ENCODE data around the gene DDX39A. TPM values are rescaled to one million over a fixed set of nuclear protein-coding genes. Genes with fewer than 3 reads are reported as not detected.
"Not testable (repeated sequence)": the region's sequence is repeated elsewhere in the genome, so short reads cannot be mapped to it uniquely, and the experiment has no call there.

Gene DDX39A
- total RNA-seq, 2 donors from 2014 or later = 225 to 236 TPM

DNA sequence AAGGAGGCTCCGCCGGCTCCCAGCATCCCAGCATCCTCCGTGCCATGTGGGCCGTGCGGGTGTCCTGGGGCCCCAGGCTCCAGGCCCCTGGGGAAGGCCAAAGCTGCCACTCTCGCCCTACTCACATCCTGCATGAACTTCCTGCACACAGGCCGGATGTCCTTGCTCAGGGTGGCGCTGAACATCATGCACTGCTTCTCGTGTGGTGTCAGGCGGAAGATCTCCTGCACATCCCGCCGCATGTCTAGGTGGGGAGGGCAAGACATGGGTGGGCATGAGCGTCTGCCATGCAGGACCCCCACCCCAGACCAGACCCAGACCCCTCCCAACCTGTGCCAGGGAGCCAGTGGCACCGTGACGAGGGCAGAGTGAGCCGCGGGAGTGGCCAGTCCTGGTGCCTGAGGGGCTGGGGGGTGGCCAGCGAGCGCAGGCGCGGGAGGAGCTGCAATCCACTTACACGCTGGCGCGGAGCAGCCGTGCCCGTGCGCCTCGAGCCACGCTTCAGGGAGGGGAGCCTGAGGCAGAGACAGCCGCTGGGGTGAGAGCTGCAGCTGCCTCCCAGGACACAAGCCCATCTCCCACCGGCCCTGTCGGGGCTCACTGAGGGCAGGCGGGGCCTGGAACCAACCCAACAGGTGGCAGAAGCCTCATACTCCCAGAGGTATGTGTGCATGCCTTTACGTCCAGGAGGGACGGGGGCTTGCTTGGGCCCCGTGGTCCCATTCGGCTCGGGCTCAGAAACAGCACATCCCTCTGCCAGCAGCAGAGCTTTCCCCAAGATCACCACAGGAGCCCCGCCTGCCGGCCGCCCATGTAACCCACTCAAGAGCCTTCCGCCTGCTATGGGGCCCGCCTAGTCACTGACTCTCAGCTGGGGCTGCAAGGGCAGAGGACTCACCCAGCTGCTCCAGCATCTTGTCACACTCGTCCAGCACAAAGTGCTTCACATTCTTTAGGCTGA lies 8.8 kb downstream of the DDX39A start:
- H3K27ac Mint-ChIP-seq = peak overlapping the region; percentile 88
- peaks cover 49% of the 10 kb centered on the region for H3K4me1 Mint-ChIP-seq (ENCODE audit: low read depth)
- ATAC-seq (replicated peaks in 1 of 2) (peak in 1 of 2 donors; percentile 14), DNase-seq (peak in 1 of 2 donors; percentile 46)
- H3K9me3 Mint-ChIP-seq = no peaks in the 10 kb centered on the region
- peak overlapping the region in 1 of 2 donors; percentile 22 for H3K4me3 Mint-ChIP-seq
- peaks cover 18 to 51% of the 10 kb centered on the region in 2 donors for H3K36me3 Mint-ChIP-seq (ENCODE audit: insufficient read depth in 2 of 2)
- no peaks in the 10 kb centered on the region for H3K27me3 Mint-ChIP-seq (ENCODE audit: low read depth)

DNA sequence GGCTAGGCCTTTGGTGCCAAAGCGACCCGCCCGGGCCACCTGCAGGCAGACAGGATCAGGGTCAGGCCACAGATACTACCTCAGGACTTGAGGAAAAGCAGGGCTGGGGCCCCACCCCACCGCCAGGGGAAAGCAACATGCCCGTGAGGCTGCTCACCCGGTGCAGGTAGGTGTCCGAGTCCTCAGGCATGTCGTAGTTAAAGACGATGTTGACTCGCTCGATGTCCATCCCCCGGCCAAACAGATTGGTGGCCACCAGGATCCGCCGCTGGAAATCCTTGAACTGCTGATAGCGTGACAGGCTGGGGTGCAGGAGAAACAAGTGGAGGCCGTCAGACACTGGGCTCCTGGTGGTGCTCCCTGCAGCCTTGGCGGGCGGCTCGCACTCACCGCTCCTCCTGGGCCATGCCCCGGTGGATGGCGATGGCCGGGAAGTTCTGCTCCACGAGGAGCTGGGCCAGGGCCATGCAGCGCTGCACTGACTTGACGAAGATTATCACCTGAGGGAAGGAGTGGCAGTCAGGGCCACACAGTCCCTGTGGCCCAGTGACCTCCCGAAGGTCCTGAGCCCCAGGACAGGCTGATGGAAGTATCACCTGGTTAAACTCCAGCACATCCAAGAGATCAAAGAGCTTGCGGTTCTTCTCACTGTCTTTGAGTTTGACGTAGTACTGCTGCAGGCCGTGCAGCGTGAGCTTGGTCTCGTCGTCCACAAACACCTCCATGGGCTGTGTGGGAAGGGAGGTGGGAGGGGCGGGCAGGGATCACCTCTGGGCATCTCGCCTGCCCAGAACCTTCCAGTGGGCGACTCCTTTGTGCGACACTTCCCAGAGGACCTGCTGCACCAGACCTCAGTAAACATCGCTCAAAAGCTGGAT lies 9.8 kb downstream of the DDX39A start:
- ATAC-seq (replicated peaks in 1 of 2) = no peak
- Mint-ChIP-seq H3K4me3 (no peak overlapping the region), H3K27me3 (ENCODE audit: low read depth) (no peaks in the 10 kb centered on the region), H3K9me3 (no peaks in the 10 kb centered on the region), H3K4me1 (ENCODE audit: low read depth) (peaks cover 42% of the 10 kb centered on the region), H3K27ac (peak overlapping the region; percentile 88), H3K36me3 (ENCODE audit: insufficient read depth in 2 of 2) (peaks cover 15 to 52% of the 10 kb centered on the region in 2 donors)
- no peak for DNase-seq

DNA sequence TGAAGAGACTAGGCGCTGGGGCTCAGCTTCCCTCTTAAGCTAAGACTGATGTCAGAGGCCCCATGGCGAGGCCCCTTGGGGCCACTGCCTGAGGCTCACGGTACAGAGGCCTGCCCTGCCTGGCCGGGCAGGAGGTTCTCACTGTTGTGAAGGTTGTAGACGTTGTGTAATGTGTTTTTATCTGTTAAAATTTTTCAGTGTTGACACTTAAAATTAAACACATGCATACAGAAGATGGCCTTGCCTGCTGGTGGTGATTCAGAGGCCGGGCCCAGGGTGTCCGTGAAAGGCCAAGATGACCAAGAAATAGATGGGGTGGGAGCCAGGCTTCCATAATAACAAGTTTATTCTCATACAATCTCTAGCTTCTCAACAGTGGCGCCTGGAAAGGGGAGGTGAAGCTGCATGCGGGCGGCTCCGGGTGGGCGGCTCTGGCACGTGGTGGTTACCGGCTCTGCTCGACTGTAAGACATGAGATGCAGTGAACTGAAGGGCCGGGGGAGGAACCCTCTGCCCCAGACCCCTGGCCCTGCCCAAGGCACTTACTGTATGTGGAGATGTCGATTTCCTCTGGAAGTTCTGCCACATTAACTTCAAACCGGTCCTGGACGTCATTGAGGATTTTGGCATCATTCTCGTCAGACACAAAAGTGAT lies 10.5 kb downstream of the DDX39A start:
- Mint-ChIP-seq H3K4me1 (ENCODE audit: low read depth) (peaks cover 38% of the 10 kb centered on the region), H3K4me3 (no peak overlapping the region), H3K27me3 (ENCODE audit: low read depth) (no peaks in the 10 kb centered on the region), H3K9me3 (no peaks in the 10 kb centered on the region), H3K36me3 (ENCODE audit: insufficient read depth in 2 of 2) (peaks cover 18 to 55% of the 10 kb centered on the region in 2 donors), H3K27ac (peak overlapping the region; percentile 77)
- DNase-seq (no peak), ATAC-seq (replicated peaks in 1 of 2) (no peak)

DNA sequence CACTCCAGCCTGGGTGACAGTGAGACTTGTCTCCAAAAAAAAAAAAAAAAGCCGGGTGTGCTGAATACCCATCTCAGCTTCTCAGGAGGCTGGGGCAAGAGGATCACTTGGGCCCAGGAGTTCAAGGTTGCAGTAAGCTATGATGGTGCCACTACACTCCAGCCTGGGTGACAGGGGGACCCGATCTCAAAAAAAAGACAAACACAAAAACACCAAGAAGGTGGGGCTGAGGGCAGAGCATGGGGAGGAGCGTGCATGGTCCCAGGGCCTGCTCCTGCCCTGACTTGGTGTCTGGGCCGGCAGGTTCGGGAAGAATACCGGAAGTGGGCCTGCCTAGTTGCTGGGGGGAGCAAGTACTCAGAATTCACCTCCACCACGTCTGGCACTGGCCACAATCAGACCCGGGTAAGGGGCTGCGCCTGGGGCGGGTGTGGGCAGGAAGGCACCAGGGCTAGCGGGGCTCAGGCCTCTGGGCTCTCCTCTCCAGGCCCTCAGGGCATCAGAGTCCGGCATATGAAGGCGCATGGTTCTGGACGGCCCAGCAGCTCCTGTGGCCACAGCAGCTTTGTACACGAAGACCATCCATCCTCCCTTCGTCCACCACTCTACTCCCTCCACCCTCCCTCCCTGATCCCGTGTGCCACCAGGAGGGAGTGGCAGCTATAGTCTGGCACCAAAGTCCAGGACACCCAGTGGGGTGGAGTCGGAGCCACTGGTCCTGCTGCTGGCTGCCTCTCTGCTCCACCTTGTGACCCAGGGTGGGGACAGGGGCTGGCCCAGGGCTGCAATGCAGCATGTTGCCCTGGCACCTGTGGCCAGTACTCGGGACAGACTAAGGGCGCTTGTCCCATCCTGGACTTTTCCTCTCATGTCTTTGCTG lies 11.3 kb downstream of the DDX39A start:
- Mint-ChIP-seq H3K9me3 (no peaks in the 10 kb centered on the region), H3K27me3 (ENCODE audit: low read depth) (no peaks in the 10 kb centered on the region), H3K27ac (peak overlapping the region; percentile 81), H3K36me3 (ENCODE audit: insufficient read depth in 2 of 2) (peaks cover 17 to 49% of the 10 kb centered on the region in 2 donors), H3K4me3 (no peak overlapping the region), H3K4me1 (ENCODE audit: low read depth) (peaks cover 31% of the 10 kb centered on the region)
- no peak for DNase-seq
- ATAC-seq (replicated peaks in 1 of 2) = no peak

DNA sequence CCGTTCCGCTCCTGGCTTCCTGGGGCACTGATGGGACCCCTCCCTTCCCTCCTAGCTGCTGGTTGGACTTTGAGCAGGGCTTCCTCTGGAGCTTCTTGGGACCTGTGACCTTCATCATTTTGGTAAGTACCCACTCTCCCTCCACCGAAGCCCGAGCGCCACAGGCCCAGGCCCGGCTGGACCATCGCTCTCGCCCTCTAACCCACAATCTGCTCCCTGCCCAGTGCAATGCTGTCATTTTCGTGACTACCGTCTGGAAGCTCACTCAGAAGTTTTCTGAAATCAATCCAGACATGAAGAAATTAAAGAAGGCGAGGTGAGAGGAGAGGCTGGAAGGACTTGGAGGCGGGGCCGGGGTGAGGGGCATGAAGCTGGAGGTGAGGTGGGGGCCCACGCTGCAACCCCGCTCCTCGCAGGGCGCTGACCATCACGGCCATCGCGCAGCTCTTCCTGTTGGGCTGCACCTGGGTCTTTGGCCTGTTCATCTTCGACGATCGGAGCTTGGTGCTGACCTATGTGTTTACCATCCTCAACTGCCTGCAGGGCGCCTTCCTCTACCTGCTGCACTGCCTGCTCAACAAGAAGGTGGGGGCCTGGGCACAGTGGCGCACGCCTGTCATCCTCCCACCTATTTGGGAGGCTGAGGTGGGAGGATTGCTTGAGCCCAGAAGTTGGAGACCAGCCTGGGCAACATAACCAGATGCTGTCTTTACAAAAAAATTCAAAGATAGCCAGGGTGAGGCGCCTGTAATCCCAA lies 12.3 kb downstream of the DDX39A start:
- H3K9me3 Mint-ChIP-seq = no peaks in the 10 kb centered on the region
- H3K4me1 Mint-ChIP-seq (ENCODE audit: low read depth) = peaks cover 29% of the 10 kb centered on the region
- DNase-seq (no peak), ATAC-seq (replicated peaks in 1 of 2) (no peak)
- H3K27ac Mint-ChIP-seq = peak overlapping the region; percentile 83
- H3K36me3 Mint-ChIP-seq (ENCODE audit: insufficient read depth in 2 of 2) = peaks cover 21 to 49% of the 10 kb centered on the region in 2 donors
- H3K27me3 Mint-ChIP-seq (ENCODE audit: low read depth) = no peaks in the 10 kb centered on the region
- H3K4me3 Mint-ChIP-seq = peak overlapping the region in 1 of 2 donors; percentile 40

DNA sequence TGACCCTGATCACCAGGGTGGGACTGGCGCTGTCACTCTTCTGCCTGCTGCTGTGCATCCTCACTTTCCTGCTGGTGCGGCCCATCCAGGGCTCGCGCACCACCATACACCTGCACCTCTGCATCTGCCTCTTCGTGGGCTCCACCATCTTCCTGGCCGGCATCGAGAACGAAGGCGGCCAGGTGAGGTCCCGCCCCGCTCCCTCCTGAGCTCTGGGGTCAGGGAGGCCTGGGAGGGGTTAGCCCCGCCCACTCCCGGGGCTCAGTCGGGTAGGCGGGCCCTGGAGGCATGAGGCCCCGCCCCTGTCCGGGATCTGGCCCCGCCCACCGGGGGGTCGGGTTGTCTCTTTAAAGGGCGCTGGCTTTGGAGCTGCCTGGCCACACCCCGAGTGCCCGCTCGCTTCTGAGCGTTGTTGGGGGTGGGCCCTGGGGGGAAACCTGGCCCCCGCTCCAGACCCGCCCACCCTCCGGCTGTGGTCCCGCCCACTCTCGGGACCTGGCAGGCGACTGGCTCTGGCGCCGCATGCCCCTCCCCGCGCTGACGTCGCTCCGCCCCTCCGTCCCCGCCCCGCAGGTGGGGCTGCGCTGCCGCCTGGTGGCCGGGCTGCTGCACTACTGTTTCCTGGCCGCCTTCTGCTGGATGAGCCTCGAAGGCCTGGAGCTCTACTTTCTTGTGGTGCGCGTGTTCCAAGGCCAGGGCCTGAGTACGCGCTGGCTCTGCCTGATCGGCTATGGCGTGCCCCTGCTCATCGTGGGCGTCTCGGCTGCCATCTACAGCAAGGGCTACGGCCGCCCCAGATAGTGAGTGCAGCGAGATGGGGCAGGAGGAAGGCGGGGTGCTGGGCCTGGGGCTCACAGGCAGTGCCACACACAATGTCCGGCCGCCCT lies 13.1 kb downstream of the DDX39A start:
- ATAC-seq (replicated peaks in 1 of 2) (peak; percentile 71 to 73), DNase-seq (peak; percentile 95 to 97)
- peaks cover 24 to 49% of the 10 kb centered on the region in 2 donors for H3K36me3 Mint-ChIP-seq (ENCODE audit: insufficient read depth in 2 of 2)
- H3K9me3 Mint-ChIP-seq = no peaks in the 10 kb centered on the region
- no peaks in the 10 kb centered on the region for H3K27me3 Mint-ChIP-seq (ENCODE audit: low read depth)
- peaks cover 32% of the 10 kb centered on the region for H3K4me1 Mint-ChIP-seq (ENCODE audit: low read depth)
- peak overlapping the region; percentile 84 for H3K27ac Mint-ChIP-seq
- H3K4me3 Mint-ChIP-seq = no peak overlapping the region

DNA sequence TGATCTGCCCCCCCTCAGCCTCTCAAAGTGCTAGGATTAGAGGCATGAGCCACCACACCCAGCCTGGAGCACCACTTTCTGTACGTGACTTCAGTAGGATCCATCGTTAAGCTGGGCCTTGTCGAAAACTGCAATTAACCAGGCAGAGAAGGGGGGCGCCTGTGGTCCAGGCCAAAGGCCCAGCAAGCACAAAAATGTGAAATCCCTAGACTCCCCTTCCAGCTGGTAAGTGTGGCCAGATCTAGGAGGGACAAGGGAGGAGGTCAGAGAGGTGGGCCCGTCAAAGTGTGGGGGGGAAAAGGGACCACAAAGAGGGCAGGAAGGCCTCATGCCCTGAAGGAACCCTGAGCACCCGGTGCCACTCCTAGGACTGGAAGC lies 13.8 kb downstream of the DDX39A start:
- Mint-ChIP-seq H3K4me3 (no peak overlapping the region), H3K27ac (peak overlapping the region; percentile 69)
- no peak for DNase-seq

DNA sequence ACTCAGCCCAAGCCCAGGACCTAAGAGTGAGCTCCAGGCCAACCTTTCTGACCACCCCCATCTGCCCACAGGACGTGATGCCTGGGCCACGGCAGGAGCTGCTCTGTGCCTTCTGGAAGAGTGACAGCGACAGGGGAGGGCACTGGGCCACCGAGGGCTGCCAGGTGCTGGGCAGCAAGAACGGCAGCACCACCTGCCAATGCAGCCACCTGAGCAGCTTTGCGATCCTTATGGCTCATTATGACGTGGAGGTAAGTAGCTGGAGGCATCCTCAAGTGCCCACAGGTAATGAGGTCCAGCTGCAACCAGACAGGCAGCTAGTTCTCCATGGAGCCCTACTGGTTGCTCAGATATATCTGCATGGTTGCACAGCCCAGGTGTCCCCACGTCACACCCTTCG lies 14.8 kb downstream of the DDX39A start:
- peaks cover 22 to 52% of the 10 kb centered on the region in 2 donors for H3K36me3 Mint-ChIP-seq (ENCODE audit: insufficient read depth in 2 of 2)
- H3K27me3 Mint-ChIP-seq (ENCODE audit: low read depth) = no peaks in the 10 kb centered on the region
- H3K4me1 Mint-ChIP-seq (ENCODE audit: low read depth) = peaks cover 29% of the 10 kb centered on the region
- H3K9me3 Mint-ChIP-seq = no peaks in the 10 kb centered on the region
- H3K27ac Mint-ChIP-seq = peak overlapping the region; percentile 69
- DNase-seq (no peak), ATAC-seq (replicated peaks in 1 of 2) (no peak)
- no peak overlapping the region for H3K4me3 Mint-ChIP-seq

More for the DNA sequence above, 13.8 kb downstream of the DDX39A start:
- H3K36me3 Mint-ChIP-seq (ENCODE audit: insufficient read depth in 2 of 2) = peaks cover 23 to 50% of the 10 kb centered on the region in 2 donors
- peaks cover 33% of the 10 kb centered on the region for H3K4me1 Mint-ChIP-seq (ENCODE audit: low read depth)
- no peaks in the 10 kb centered on the region for H3K27me3 Mint-ChIP-seq (ENCODE audit: low read depth)
- no peaks in the 10 kb centered on the region for H3K9me3 Mint-ChIP-seq
- no peak for ATAC-seq (replicated peaks in 1 of 2)

DNA sequence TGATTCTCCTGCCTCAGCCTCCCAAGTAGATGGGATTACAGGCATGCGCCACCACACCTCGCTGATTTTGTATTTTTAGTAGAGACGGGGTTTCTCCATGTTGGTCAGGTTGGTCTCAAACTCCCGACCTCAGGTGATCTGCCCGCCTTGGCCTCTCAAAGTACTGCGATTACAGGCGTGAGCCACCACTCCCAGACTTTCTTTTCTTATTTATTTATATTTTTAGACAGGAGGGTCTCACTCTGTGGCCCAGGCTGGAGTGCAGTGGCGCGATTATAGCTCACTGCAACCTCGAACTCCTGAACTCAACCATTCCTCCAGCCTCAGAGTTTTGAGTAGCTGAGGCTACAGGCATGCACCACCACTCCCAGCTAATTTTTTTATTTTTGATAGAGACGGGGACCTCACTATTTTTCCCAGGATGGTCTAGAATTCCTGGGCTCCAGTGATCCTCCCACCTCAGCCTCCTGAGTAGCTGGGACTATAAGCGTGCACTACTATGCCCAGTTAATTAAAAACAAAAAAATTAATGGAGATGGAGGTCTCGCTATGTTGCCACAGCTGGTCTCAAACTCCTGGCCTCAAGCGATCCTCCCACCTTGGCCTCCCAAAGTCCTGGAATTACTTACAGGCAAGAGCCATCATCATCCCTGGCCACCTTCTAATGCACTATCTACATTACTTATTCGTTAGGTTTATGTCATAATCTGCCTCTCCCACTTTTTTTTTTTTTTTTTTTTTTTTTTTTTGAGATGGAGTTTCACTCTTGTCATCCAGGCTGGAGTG lies 15.8 kb downstream of the DDX39A start:
- DNase-seq; H3K4me3 Mint-ChIP-seq; H3K9me3 Mint-ChIP-seq; H3K27me3 Mint-ChIP-seq (ENCODE audit: low read depth); ATAC-seq (replicated peaks in 1 of 2): not testable (repeated sequence)
- Mint-ChIP-seq H3K27ac (peak overlapping the region; percentile 54), H3K4me1 (ENCODE audit: low read depth) (peaks cover 23% of the 10 kb centered on the region), H3K36me3 (ENCODE audit: insufficient read depth in 2 of 2) (peaks cover 22 to 51% of the 10 kb centered on the region in 2 donors)

DNA sequence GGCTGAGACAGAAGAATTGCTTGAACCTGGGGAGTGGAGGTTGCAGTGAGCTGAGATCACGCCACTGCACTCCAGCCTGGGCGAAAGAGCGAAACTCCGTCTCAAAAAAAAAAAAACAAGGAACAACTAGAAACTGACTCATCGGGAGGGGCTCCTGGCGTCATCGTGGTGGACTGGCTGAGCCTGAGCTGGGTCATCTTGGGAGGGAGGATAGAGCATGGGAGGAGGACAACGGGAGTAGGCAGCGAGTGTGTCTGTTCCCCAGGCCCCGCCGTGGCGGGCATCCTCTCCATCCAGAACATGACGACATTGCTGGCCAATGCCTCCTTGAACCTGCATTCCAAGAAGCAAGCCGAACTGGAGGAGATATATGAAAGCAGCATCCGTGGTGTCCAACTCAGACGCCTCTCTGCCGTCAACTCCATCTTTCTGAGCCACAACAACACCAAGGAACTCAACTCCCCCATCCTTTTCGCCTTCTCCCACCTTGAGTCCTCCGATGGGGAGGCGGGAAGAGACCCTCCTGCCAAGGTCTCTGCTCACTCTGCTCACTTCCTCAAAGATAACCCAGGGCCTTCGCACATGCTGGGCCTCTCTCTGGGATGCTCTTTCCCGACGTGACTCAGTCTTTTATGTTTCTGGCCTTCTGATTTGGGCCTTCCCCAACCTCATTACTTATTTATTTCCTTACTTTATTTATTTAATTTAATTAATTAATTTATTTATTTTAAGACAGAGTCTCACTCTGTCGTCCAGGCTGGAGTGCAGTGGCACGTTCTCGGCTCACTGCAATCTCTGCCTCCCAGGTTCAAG lies 16.6 kb downstream of the DDX39A start:
- peaks cover 21% of the 10 kb centered on the region for H3K4me1 Mint-ChIP-seq (ENCODE audit: low read depth)
- peak overlapping the region; percentile 32 for H3K27ac Mint-ChIP-seq
- DNase-seq = no peak
- H3K9me3 Mint-ChIP-seq = no peaks in the 10 kb centered on the region
- H3K27me3 Mint-ChIP-seq (ENCODE audit: low read depth) = no peaks in the 10 kb centered on the region
- no peak for ATAC-seq (replicated peaks in 1 of 2)
- H3K4me3 Mint-ChIP-seq = no peak overlapping the region
- peaks cover 25 to 54% of the 10 kb centered on the region in 2 donors for H3K36me3 Mint-ChIP-seq (ENCODE audit: insufficient read depth in 2 of 2)

All from activated T-cell treated with anti-CD3 and anti-CD28 coated beads, Interleukin-2, amount 50 U/mL, for 72 hours (primary cell).